ENCODE measurements around the gene BMX.

- no peak for TF ChIP-seq ZFP30 (CRISPR knock-in tag; IDR thresholded peaks at IDR 0.05)
- no peak for TF ChIP-seq PATZ1 (CRISPR knock-in tag; IDR thresholded peaks at IDR 0.05; ENCODE audit: borderline replicate concordance)
- no peak for TF ChIP-seq CSDC2 (CRISPR knock-in tag; IDR thresholded peaks at IDR 0.05)
- TF ChIP-seq TOX (CRISPR knock-in tag; IDR thresholded peaks at IDR 0.05; ENCODE audit: borderline replicate concordance), result no peak
- no peak for TF ChIP-seq RARB (CRISPR knock-in tag; IDR thresholded peaks at IDR 0.05)
- TF ChIP-seq POU6F1 (CRISPR knock-in tag; IDR thresholded peaks at IDR 0.05; ENCODE audit: borderline replicate concordance, low read depth), result no peak
- TF ChIP-seq ISL1 (CRISPR knock-in tag; IDR thresholded peaks at IDR 0.05), result no peak
- TF ChIP-seq ARNTL (CRISPR knock-in tag; IDR thresholded peaks at IDR 0.05; ENCODE audit: borderline replicate concordance, low read depth), result no peak
- no peak for TF ChIP-seq CSRNP3 (CRISPR knock-in tag; IDR thresholded peaks at IDR 0.05)
- TF ChIP-seq BACH2 (CRISPR knock-in tag; IDR thresholded peaks at IDR 0.05; ENCODE audit: borderline replicate concordance), result no peak
- TF ChIP-seq GLIS3 (CRISPR knock-in tag; IDR thresholded peaks at IDR 0.05), result no peak
- no peak for TF ChIP-seq ESRRG (CRISPR knock-in tag; IDR thresholded peaks at IDR 0.05)
- TF ChIP-seq TCF4 (CRISPR knock-in tag; IDR thresholded peaks at IDR 0.05; ENCODE audit: borderline replicate concordance), result no peak
- no peak for TF ChIP-seq ZNF70 (CRISPR knock-in tag; IDR thresholded peaks at IDR 0.05)
Observed at GRCh38 chrX:15468036-15468435, 32.6 kb upstream of the BMX start.

Measured in SK-N-SH treated with all-trans-retinoic acid at 6 μM for 48 hours (cell line).